Stomach (tissue), 9 donors: Measurements from ENCODE around the gene TRAM2. TPM values are rescaled to one million over a fixed set of nuclear protein-coding genes. Genes with fewer than 3 reads are reported as not detected.

ENCODE experiments used
- DNase-seq, 2 donors: peaks; one replicate each; pipeline versions ENCODE4 v3.0.0 to v3.0.0-alpha.2; 2013 to 2019
- H3K27ac ChIP-seq, 5 donors: fragments of 200-600 bp in 4 of 5; sonication (generic) in 4 of 5; one replicate each; pipeline ENCODE4 v1.5.1; 2013 to 2019; ENCODE audit warnings: mild to moderate bottlenecking in 1 of 5, moderate library complexity in 1 of 5
- H3K27me3 ChIP-seq, 3 donors: fragments of 200-600 bp; sonication (generic); one replicate each; pipeline ENCODE4 v1.5.1; 2017 to 2019; ENCODE audit warnings: mixed run types in 1 of 3
- H3K36me3 ChIP-seq, 4 donors: fragments of 200-600 bp; sonication (generic); 1 replicate in 3 of 4; 2 replicates in 1 of 4; pipeline ENCODE4 v1.5.1; 2016 to 2019
- H3K4me1 ChIP-seq, 4 donors: fragments of 200-600 bp; sonication (generic); one replicate each; pipeline ENCODE4 v1.5.1; 2016 to 2019
- H3K4me3 ChIP-seq, 4 donors: fragments of 200-600 bp; sonication (generic) in 3 of 4; one replicate each; pipeline ENCODE4 v1.5.1; 2016 to 2019; ENCODE audit warnings: mild to moderate bottlenecking in 1 of 4
- H3K9me3 ChIP-seq, 4 donors: fragments of 200-600 bp; sonication (generic); one replicate each; pipeline ENCODE4 v1.5.1; 2016 to 2019
- CTCF ChIP-seq, 7 experiments: fragments of 450-650 bp in 4 of 7; fragments of 200-600 bp in 3 of 7; sonication (generic) in 3 of 7; IDR thresholded peaks; one replicate each; pipeline ENCODE4 v1.5.1; 2016 to 2019; ENCODE audit warnings: antibody characterized with exemption in 7 of 7, control low read depth in 2 of 7, mild to moderate bottlenecking in 1 of 7
- EP300 ChIP-seq: sonication (generic); formaldehyde crosslinking; IDR thresholded peaks from one replicate; pipeline ENCODE4 v1.6.1; 2017; ENCODE audit warnings: antibody characterized with exemption
- POLR2A ChIP-seq, 4 donors: fragments of 450-650 bp; IDR thresholded peaks; one replicate each; pipeline ENCODE4 v1.6.1; 2016; ENCODE audit warnings: antibody characterized with exemption in 4 of 4, control low read depth in 2 of 4, mild to moderate bottlenecking in 1 of 4, moderate library complexity in 1 of 4
- POLR2AphosphoS5 ChIP-seq, 3 donors: sonication (generic); formaldehyde crosslinking; IDR thresholded peaks; one replicate each; pipeline ENCODE4 v1.6.1; 2016; ENCODE audit warnings: antibody characterized with exemption in 3 of 3
- WGBS, 5 donors: extraction: QIAGEN DNeasy Blood & Tissue Kit in 3 of 5; methylation state at CpG; one replicate each; pipeline versions ENCODE4 v1.1.5 to v1.1.7; 2013 to 2018; 5-methylcytosine and 5-hydroxymethylcytosine counted together
- intact Hi-C: fragments of 100-400 bp; cut with DNase I; formaldehyde crosslinking; loops from one replicate; pipeline ENCODE4 v1.15.1; 2023; ENCODE audit warnings: low total_unique reads
- polyA plus RNA-seq, 3 donors: library from polyadenylated mRNA; stranded (reverse); fragments of 200-250 nt; gene quantifications; one replicate each; pipeline ENCODE4 v1.2.3, GENCODE V29; 2013
- total RNA-seq, 5 donors: library from RNA; depleted of rRNA; stranded (reverse); fragments of >200 nt; gene quantifications; one replicate each; pipeline versions ENCODE4 v1.1.0 to v1.2.3, GENCODE V29; 2014 to 2016
- donor health status: healthy with polysubstance abuse.
- donor health status: Bipolar disorder and iron deficiency.
- donor health status: healthy.

Gene TRAM2
- total and polyA plus RNA-seq, 8 donors = 1.4 to 14.1 (median 4.3) TPM

DNA sequence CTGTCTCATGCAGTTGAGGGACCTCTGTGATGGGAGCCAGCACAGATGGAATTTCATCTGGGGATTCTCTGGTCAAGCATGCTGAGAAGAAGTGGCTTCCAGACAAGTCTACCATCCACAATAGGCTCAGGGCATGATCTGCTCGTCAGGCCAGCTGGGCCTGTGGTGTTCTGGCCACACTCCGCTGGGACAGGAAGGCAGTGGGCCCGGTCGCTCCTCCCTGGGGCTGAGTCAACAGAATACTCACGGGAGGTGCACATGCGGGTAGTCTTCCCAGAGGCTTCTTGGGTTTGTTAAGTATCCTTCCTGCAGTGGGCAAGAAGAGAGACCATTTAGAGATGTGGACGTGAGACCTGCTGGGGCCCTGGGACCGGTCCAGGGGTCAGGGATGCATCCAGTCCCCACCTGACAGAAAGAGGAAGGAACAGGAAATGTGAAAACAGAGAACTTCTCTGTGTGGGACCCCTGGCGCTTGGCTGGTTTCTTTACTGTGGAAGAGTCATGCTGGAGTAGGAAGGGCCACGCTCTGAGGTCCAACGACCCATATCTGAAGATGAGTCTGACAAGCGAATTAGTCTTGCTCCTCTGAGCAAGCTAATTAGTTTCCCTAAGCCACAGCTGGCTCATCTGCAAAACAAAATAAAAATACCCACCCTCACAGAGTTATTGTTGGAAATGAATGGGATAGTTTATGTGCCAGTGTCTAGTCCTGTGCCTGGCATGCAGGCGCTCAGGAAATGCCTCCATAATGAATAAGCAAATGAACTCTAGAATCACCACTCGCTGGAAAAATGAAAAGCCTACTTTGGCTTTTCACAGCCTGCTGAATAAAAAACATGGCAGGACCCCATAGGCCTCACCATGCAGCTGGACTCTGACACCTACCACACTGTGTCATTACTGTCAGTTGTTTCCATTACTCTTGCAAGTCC, 67.3 kb downstream of the TRAM2 start:
- Histone ChIP-seq H3K27me3 (no peaks in the 10 kb centered on the region), H3K4me1 (peaks cover 10 to 54% (median 32%) of the 10 kb centered on the region in 4 donors), H3K36me3 (peaks cover 19 to 76% (median 65%) of the 10 kb centered on the region in 4 donors), H3K9me3 (no peaks in the 10 kb centered on the region), H3K4me3 (no peak overlapping the region), H3K27ac (peak overlapping the region in 1 of 5 donors; percentile 19)
- WGBS, 5 donors = 92 to 96% (median 94%) methylated on average over 14 of the region's 14 CpGs
- DNase-seq = no peak
- TF ChIP-seq EP300 (no peak), POLR2A (IDR thresholded peaks at IDR 0.05) (no peak), POLR2AphosphoS5 (IDR thresholded peaks at IDR 0.05) (no peak), CTCF (IDR thresholded peaks at IDR 0.05) (no peak)
- intact Hi-C loops = loop anchor here (10.0 kb wide), 1 partner anchor 65 kb away; the partner anchor contains the start of gene TRAM2

DNA sequence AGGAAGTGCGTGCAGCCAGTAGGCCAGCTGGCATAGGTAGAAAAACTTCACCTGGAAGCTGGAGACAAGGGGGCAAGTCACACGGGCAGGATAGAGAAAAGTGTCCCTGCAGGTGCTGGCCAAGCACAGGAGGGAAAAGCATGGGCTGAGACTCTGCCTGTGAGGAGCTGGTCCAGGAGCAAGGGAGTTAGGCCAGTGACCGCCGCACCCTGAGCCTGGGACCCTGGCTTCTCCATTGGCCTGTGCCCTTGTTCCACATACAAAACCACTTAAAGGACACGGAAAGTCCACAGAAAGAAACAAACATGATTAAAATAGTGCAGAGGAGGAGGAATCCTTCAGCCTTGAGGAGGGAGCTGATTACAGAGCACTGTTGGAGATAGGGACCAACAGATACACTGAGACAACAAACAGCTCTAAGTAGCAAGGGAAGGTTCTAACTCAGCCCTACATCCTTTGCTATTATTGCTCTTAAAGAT, 68.6 kb downstream of the TRAM2 start:
- 93 to 98% (median 96%) methylated on average over 5 of the region's 5 CpGs for WGBS, 5 donors
- no peaks in the 10 kb centered on the region for H3K27me3 ChIP-seq
- no peak for TF ChIP-seq POLR2A (IDR thresholded peaks at IDR 0.05)
- no peak for TF ChIP-seq POLR2AphosphoS5 (IDR thresholded peaks at IDR 0.05)
- TF ChIP-seq CTCF (IDR thresholded peaks at IDR 0.05) = no peak
- no peak for TF ChIP-seq EP300
- peaks cover 23 to 56% (median 45%) of the 10 kb centered on the region in 4 donors for H3K4me1 ChIP-seq
- intact Hi-C loops = loop anchor here (10.0 kb wide), 1 partner anchor 67 kb away; the partner anchor contains the start of gene TRAM2
- H3K4me3 ChIP-seq = no peak overlapping the region
- DNase-seq = no peak
- H3K9me3 ChIP-seq = no peaks in the 10 kb centered on the region
- no peak overlapping the region for H3K27ac ChIP-seq
- H3K36me3 ChIP-seq = peaks cover 17 to 66% (median 58%) of the 10 kb centered on the region in 4 donors

GRCh38 chr6:52507557-52508260, 69.2 kb downstream of the TRAM2 start:
- intact Hi-C loops = loop anchor here (10.0 kb wide), 1 partner anchor 67 kb away; the partner anchor contains the start of gene TRAM2

More at GRCh38 chr6:52507557-52508260, 69.2 kb downstream of the TRAM2 start:
- Histone ChIP-seq H3K27ac (no peak overlapping the region), H3K9me3 (no peaks in the 10 kb centered on the region), H3K4me3 (no peak overlapping the region), H3K4me1 (peaks cover 27 to 56% (median 45%) of the 10 kb centered on the region in 4 donors), H3K27me3 (no peaks in the 10 kb centered on the region), H3K36me3 (peaks cover 17 to 70% (median 62%) of the 10 kb centered on the region in 4 donors)
- WGBS, 5 donors = 88 to 97% (median 91%) methylated on average over 3 of the region's 3 CpGs
- DNase-seq = no peak
- TF ChIP-seq CTCF (IDR thresholded peaks at IDR 0.05) = no peak
- no peak for TF ChIP-seq POLR2AphosphoS5 (IDR thresholded peaks at IDR 0.05)
- no peak for TF ChIP-seq POLR2A (IDR thresholded peaks at IDR 0.05)
- TF ChIP-seq EP300 = no peak
